Measurements from ENCODE around the gene ARID3B. TPM values are rescaled to one million over a fixed set of nuclear protein-coding genes. Genes with fewer than 3 reads are reported as not detected.

Gene ARID3B
- total RNA-seq, 1 donor from 2014 or later: 31.5 TPM

DNA sequence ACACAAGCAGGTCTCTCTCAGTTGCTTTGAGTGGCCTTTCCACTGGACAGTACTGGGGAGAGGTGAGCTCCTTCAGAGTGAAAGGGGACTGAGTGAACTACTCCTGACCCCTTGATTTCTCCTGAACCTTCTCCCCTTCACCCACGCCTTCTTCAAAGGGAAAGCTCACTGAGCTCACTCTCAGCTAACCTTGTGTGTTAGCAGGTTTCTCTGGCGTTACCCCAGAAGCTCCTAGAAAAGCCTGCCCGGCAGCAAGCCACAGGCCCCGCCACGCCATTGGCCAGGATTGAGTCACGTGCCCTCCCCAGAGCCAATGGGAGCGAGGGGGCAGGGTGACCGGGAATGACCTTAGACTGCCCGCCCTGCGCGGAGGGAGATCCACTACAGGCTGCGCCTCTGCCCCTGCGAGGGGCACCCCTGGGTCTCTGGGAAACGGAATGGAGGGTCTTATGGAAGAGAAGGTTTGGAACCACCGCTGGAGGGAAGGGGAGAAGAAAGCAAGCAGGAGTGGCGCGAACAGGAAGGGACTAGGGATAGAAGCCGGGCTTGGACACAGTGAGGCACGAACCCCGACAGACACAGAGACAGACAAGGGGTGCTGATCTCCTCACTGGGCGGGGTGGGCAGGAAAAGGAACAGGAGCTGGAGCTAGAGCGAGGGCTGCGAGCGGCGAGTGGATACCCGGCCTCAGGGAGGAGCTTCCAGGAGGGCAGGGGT lies 57.3 kb downstream of the ARID3B start:
- H4K20me1 ChIP-seq (ENCODE audit: low read depth): peaks cover 6% of the 10 kb centered on the region
- H2AFZ ChIP-seq (replicated peaks): no peak overlapping the region
- Mint-ChIP-seq H3K4me1 (peaks cover 10% of the 10 kb centered on the region), H3K36me3 (peaks cover 22% of the 10 kb centered on the region), H3K9me3 (no peaks in the 10 kb centered on the region), H3K27me3 (ENCODE audit: insufficient read depth, low read depth) (peaks cover 2% of the 10 kb centered on the region), H3K4me3 (peak overlapping the region; percentile 81), H3K27ac (peak overlapping the region; percentile 84)
- no peaks in the 10 kb centered on the region for H3K9me3 ChIP-seq (ENCODE audit: low read depth)
- H3K4me2 ChIP-seq: peak overlapping the region; percentile 59
- peak overlapping the region; percentile 73 for H3K27ac ChIP-seq
- peak overlapping the region; percentile 22 for H3K4me3 ChIP-seq
- peak; percentile 87 for DNase-seq (ENCODE audit: low spot score)
- H3F3A ChIP-seq (ENCODE audit: low read depth): peaks cover 9% of the 10 kb centered on the region
- no peak for TF ChIP-seq EZH2phosphoT487 (IDR thresholded peaks at IDR 0.05)
- TF ChIP-seq EZH2 (IDR thresholded peaks at IDR 0.05): no peak
- TF ChIP-seq, protein P1, sequence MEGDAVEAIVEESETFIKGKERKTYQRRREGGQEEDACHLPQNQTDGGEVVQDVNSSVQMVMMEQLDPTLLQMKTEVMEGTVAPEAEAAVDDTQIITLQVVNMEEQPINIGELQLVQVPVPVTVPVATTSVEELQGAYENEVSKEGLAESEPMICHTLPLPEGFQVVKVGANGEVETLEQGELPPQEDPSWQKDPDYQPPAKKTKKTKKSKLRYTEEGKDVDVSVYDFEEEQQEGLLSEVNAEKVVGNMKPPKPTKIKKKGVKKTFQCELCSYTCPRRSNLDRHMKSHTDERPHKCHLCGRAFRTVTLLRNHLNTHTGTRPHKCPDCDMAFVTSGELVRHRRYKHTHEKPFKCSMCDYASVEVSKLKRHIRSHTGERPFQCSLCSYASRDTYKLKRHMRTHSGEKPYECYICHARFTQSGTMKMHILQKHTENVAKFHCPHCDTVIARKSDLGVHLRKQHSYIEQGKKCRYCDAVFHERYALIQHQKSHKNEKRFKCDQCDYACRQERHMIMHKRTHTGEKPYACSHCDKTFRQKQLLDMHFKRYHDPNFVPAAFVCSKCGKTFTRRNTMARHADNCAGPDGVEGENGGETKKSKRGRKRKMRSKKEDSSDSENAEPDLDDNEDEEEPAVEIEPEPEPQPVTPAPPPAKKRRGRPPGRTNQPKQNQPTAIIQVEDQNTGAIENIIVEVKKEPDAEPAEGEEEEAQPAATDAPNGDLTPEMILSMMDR (IDR thresholded peaks at IDR 0.05): no peak
- peaks cover 13% of the 10 kb centered on the region for H3K4me1 ChIP-seq
- H3K36me3 ChIP-seq: no peaks in the 10 kb centered on the region
- H3K79me2 ChIP-seq (ENCODE audit: low read depth): no peaks in the 10 kb centered on the region
- no peaks in the 10 kb centered on the region for H3K27me3 ChIP-seq
- no peak overlapping the region for H3K9ac ChIP-seq

DNA sequence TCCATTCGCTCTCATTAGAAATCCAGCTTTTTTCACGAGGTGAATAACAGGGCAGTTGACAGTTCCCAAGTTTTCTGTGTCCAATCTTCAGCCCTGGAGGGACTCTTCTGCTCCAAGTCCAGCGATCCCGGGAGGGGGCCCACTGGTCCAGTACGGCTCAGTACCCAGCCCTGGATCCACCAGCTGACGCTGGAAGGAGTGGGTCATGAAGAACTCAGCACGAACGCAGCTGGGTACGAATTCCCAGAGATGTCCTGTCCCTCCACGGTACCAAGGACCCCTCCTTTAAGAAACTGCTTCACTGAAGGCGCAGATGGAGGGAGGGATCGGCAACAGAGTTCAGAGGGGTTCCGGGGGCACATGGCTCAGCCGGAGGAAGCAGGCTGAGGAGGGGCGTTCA lies 58.1 kb downstream of the ARID3B start:
- H3K9me3 ChIP-seq (ENCODE audit: low read depth): no peaks in the 10 kb centered on the region
- H3K27me3 ChIP-seq: no peaks in the 10 kb centered on the region
- H3K4me2 ChIP-seq: peak overlapping the region; percentile 59
- TF ChIP-seq EZH2phosphoT487 (IDR thresholded peaks at IDR 0.05) (no peak), EZH2 (IDR thresholded peaks at IDR 0.05) (no peak)
- TF ChIP-seq, protein P1 (IDR thresholded peaks at IDR 0.05): no peak
- peaks cover 10% of the 10 kb centered on the region for H3K4me1 Mint-ChIP-seq
- peak overlapping the region; percentile 37 for H3K27ac ChIP-seq
- H3K4me1 ChIP-seq: peaks cover 13% of the 10 kb centered on the region
- no peak for DNase-seq (ENCODE audit: low spot score)
- H4K20me1 ChIP-seq (ENCODE audit: low read depth): peaks cover 6% of the 10 kb centered on the region
- H3K9ac ChIP-seq: no peak overlapping the region
- H3K79me2 ChIP-seq (ENCODE audit: low read depth): no peaks in the 10 kb centered on the region
- no peak overlapping the region for H3K4me3 ChIP-seq
- H3K9me3 Mint-ChIP-seq: no peaks in the 10 kb centered on the region
- H3K27ac Mint-ChIP-seq: peak overlapping the region; percentile 21
- no peaks in the 10 kb centered on the region for H3K36me3 ChIP-seq
- H3F3A ChIP-seq (ENCODE audit: low read depth): peaks cover 9% of the 10 kb centered on the region
- no peak overlapping the region for H2AFZ ChIP-seq (replicated peaks)
- peaks cover 2% of the 10 kb centered on the region for H3K27me3 Mint-ChIP-seq (ENCODE audit: insufficient read depth, low read depth)
- no peak overlapping the region for H3K4me3 Mint-ChIP-seq
- H3K36me3 Mint-ChIP-seq: peaks cover 18% of the 10 kb centered on the region

DNA sequence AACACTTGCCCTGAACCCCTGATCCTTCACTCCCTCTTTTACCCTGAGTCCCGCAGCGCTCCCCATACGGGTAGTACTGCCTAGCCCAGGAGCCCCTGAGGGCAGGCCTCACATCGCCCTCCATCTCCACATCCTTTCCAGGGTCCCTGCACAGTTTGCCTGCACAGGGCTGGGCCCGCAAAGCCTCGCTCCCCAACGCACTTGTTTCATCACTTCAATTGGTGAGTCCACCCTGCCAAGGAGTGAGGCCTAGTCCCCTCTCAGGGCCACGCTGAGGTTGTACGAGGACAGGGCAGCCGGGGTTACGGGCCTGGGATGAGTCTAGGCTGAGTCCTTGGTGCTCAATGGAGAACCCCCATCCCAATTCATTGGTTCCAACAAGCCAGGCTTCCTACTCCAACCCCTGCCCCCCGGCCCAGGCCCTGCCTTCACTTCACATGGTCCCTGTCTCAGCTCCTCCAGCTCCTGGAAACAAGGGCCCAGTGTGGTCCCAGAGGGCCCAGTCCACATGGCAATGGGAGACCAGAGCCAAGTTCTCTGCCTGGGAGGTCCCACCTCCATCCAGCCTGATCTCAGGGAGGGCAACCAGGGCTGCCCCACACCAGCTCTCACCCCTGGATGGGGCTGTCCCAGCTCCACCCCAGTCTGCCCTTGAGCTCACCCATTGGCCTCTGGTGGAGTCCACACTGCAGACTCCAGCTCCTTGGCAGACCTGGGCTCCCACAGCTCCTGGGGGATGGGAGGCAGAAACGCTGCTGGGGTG lies 62.2 kb downstream of the ARID3B start:
- no peaks in the 10 kb centered on the region for H3K27me3 ChIP-seq
- H3K4me1 Mint-ChIP-seq: peaks cover 5% of the 10 kb centered on the region
- H3K9me3 Mint-ChIP-seq: no peaks in the 10 kb centered on the region
- peaks cover 5% of the 10 kb centered on the region for H3F3A ChIP-seq (ENCODE audit: low read depth)
- H3K27me3 Mint-ChIP-seq (ENCODE audit: insufficient read depth, low read depth): peaks cover 2% of the 10 kb centered on the region
- H3K9me3 ChIP-seq (ENCODE audit: low read depth): no peaks in the 10 kb centered on the region
- H3K4me1 ChIP-seq: peaks cover 11% of the 10 kb centered on the region
- H3K4me3 Mint-ChIP-seq: peak overlapping the region; percentile 10
- H3K79me2 ChIP-seq (ENCODE audit: low read depth): no peaks in the 10 kb centered on the region
- no peak overlapping the region for H3K27ac ChIP-seq
- no peak overlapping the region for H3K9ac ChIP-seq
- no peak overlapping the region for H3K4me2 ChIP-seq
- peaks cover 6% of the 10 kb centered on the region for H4K20me1 ChIP-seq (ENCODE audit: low read depth)
- no peak for DNase-seq (ENCODE audit: low spot score)
- TF ChIP-seq EZH2 (IDR thresholded peaks at IDR 0.05): no peak
- no peak for TF ChIP-seq EZH2phosphoT487 (IDR thresholded peaks at IDR 0.05)
- TF ChIP-seq, protein P1 (IDR thresholded peaks at IDR 0.05): no peak
- H3K36me3 ChIP-seq: no peaks in the 10 kb centered on the region
- H3K4me3 ChIP-seq: no peak overlapping the region
- no peak overlapping the region for H2AFZ ChIP-seq (replicated peaks)
- no peak overlapping the region for H3K27ac Mint-ChIP-seq
- peaks cover 4% of the 10 kb centered on the region for H3K36me3 Mint-ChIP-seq
